ENCODE data around the gene SMAP1.
"Not testable (repeated sequence)": the region's sequence is repeated elsewhere in the genome, so short reads cannot be mapped to it uniquely, and the experiment has no call there.

The SMAP1 gene

DNA sequence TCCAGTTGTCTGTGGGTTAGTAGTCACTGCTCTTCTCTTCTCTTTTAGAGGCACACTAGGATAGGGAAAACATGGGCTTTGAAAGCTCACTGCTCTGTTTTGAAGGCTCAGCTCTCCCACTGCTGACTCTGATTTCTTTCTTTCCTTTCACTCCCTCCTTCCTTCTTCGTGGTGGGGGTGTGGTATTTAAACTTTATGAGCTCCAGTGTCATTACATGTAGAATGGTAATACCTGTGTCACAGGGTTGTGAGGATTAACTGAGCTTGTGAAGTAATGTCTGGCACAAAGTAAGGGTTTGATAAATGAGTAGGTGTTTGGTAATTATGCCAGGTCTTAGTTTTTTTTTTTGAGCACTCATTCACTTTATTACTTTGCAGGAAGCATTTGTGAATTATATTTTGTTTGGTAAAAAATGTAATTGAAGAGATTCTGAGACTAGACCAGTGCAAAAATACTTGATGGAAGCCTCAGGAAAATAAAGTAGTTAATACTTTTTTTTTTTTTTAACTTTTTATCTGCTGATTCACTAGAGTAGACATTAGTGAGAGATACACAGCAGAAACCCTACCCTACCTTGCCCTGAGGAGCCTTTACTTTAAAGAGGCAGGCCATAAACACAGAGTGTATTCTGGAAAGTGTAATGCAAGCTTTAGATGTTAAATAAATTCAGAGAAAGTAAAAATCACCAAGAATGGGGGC lies 17.3 kb downstream of the SMAP1 start:
- no peak for DNase-seq

DNA sequence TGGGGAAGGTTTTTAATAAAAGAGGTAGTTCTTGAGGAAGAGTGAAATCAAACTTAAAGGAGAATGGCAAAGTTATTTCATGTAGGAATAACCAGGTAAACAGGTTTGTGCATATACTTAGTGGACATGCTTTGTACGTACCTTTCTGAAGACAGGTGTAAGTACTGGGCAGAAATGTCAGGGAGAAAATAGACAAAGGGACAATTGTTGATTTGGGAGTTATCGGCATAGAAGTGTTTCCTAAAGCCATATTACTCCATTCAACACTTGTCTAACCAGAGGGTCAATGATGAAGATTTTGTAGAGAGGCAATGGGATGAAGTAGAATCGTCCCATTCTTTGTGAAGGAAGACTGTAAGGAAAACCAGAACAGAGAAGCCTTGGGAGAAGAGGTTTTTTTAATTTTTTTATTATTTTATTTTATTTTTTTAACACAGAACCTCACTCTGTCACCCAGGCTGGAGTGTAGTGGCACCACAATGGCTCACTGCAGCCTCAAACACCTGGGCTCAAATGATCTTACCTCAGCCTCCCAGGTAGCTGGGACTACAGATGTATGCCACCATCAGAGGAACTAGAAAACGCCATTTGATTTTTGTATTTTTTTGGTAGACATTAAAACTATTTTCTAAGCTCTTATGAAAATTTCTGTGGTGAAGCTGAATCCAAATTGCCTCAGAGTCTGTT lies 18.0 kb downstream of the SMAP1 start:
- no peak for DNase-seq

DNA sequence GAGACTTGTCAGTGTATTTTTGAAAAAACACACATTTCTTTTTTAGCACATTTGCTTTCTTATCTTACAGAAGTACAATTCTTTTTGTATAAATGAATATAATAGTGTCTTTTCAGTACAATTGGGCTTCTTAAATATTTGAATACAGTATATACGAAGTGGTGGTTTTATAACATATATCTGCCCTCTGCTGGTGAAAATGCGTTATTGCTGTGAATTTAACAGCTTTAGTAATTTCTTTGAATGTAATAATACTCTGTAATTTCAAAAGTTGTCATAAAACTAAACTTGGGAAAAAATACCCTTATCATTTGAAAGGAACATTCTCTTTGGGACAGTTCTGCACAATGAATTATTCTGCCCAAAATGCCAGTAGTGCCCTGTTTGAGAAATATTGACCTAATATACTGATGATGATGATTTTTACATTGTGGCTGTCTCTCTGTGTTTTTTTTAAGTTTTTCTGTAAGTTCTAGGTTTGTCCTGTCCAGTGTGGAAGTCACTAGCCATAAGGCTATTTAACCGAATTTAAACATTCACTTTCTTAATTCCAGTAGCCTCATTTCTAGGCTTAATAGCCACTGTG lies 19.0 kb downstream of the SMAP1 start:
- DNase-seq, result no peak

DNA sequence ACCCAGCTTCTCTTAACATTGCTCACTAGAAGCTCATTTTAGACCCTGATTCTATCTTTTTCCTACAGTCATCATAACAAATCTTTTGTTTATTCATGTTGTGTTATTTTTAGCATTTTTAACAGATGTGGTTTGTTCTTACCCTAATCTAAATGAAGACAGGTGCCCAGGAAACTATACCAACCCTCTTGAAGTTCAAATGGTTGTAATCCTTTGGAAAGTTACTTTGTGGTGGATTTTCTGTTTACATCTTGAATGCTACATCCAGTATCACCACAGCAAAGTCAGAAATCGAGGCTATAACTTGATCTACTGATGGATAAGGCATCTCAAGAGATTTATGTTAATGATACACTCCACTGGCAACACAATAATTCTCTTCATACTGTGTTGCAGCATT lies 26.2 kb downstream of the SMAP1 start:
- DNase-seq, result no peak

DNA sequence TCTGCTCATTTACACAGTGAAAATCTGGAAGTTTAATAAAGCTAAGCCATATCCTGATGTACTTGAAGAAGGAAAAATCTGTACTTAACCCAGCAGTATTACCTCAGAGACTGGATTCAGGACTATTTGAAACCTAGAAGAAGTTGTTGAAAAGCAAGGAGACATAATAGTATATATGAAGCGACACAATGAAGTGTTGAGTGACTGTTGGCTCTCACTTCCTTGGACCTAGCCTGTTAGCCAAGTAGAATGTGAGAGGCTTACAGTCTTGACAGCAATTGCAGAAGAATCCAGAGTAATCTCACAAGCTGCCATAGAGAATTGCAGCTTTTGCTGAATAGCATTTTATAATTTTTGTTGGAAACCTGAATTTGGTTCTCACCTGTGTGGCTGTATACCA lies 26.7 kb downstream of the SMAP1 start:
- DNase-seq, result no peak

DNA sequence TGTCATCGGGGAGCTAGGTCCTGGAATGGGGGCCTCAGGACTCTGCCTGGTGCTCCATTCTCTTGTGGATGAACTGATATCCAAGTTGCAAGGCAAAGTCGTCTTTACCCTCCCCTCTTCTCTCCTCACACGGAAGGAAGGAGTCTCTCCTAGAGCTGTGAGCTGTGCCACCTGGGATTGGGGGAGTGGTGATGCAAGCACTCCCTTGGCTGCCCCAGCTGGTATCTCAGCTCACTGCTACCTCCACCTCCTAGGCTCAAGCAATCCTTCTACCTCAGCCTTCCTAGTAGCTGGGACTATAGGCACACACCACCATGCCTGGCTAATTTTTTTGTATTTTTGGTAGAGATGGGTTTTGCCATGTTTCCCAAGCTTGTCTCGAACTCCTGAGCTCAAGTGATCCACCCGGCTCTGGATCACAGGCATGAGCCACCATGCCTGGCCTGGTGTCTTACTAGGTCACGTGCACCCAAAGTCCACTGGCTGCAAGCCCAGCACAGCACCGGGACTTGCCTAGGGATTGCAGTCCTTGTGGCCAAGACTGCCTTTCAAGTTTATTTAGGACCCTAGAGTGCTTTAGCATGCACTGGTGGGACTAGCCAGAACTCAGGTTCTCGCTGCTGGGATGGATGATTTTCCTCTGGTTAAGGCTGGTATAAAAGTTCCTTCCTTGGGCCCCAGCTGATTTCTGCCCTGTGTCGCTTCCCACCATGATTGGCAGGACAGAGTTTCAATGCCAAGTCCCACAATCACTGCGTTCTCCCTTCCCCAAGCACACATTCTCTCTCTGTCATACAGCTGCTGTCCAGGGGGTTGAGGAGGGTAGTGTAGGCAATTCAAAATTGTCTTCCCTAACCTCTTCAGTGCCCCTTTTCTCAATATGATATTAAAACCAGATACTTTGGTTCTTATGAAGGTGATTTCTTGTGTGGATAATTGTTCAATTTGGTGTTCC lies 33.5 kb downstream of the SMAP1 start:
- DNase-seq, result no peak

DNA sequence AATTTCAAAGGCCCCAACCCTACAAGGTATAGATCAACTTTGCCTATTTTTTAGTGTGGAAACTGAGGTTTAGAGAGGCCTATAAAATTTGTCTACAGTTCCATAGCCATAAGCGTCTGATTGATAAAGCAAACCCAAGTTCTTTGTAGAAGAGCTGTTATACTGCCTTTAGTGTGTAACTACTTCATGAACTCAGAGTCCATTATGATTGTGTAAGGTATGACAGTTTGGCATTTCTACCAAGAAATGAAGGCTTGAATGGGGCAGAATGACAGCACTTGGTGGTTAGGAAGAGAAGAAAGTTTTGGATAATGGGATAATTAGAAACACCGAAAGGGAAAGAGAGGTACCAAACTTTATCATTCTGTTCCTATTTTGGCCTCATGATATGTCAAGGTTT lies 38.1 kb downstream of the SMAP1 start:
- DNase-seq, result no peak

DNA sequence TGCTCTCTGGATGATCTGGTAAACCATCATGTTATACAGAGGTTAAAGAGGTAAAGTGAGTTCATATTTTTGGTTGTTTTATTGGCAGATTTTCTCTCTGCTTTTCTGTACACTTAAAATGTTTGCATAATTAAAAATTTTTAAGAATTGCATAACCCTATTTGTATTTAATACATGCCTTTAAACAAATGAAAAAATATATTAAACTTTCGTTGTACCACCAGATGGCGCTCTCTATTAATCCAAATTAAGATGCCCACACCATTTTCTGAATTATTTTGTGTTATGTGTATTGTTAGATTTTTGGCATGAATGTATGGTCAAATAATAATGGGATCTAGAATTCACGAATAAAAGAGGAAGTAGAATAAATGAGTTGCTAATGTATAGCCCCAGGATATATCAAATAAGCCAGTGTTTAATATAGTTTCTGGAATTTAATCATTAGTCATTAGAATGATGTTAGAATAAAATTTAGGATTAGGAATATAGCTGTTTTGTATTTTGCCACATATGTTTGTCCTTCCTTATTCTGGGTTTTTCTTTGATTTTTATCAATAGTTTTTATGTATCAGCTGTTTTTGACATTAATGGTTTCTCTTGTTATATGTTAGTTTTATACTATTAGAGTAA lies 38.9 kb downstream of the SMAP1 start:
- no peak for DNase-seq

DNA sequence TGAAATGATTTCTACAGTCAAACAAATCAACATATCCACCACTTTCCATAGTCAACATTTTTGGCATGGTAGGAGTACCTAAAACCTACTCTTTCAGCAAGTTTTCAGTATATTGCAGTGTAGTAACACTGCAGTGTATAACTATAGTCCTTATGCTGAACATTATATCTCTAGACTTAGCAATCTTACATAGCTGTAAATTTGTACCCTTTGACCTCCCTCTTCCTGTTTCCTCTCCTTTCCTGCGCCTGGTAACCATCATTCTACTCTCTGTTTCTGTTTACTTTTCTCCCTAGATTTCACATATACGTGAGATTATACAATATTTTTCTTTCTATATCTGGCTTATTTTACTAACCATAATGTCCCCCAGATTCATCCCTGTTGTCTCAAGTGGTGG lies 40.2 kb downstream of the SMAP1 start:
- no peak for DNase-seq

DNA sequence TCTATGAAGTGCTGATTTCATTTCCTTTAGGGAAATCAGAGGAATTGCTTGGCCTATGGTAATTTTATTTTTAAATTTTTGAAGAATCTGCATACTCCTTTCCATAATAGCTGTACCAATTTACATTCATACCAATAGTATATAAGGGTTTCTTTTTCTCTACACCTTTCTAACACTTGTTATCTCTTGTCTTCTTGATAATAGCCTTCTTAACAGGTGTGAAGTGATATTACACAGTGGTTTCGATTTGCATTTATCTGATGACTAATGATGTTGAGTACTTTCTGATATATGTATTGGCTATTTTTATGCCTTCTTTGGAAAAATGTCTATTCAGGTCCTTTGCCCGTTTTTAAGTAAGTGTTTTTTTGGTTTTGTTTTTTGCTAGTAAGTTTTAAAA lies 40.8 kb downstream of the SMAP1 start:
- no peak for DNase-seq

DNA sequence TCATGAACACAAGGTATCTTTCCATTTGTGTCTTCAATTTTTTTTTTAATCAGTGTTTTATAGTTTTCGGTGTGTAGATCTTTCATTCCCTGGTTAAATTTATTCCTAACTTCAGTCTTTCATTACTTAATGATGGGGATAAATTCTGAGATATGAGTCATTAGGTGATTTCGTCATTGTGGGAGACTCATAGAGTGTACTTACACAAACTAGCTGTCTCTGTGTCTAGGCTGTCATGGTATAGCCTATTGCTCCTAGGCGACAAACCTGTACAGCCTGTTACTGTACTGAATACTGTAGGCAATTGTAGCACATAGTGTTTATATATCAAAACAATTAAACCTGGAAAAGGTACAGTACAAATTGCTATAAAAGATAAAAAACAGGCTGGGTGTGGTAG lies 42.1 kb downstream of the SMAP1 start:
- no peak for DNase-seq

DNA sequence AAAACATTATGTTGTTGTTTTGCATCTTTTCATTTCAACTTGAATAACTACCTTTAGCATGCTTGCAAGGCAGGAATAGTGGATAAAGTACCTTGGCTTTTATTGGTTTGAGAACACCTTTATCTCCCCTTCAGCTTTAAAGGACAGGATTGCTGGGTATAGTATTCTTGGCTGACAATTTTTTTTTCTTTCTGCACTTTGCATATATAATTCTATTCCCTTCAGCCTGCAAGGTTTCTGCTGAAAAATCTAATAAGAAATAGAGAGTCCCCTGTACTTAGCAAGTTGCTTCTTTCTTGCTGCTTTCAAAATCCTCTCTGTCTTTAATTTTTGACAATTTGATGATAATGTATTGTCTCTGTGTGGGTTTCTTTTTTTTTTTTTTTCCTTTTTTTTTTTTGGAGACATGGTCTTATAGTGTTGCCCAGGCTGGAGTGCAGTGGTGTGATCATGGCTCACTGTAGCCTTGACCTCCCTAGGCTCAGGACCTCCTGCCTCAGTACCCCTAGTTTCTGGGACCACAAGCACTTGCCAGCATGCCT lies 47.1 kb downstream of the SMAP1 start:
- no peak for DNase-seq

DNA sequence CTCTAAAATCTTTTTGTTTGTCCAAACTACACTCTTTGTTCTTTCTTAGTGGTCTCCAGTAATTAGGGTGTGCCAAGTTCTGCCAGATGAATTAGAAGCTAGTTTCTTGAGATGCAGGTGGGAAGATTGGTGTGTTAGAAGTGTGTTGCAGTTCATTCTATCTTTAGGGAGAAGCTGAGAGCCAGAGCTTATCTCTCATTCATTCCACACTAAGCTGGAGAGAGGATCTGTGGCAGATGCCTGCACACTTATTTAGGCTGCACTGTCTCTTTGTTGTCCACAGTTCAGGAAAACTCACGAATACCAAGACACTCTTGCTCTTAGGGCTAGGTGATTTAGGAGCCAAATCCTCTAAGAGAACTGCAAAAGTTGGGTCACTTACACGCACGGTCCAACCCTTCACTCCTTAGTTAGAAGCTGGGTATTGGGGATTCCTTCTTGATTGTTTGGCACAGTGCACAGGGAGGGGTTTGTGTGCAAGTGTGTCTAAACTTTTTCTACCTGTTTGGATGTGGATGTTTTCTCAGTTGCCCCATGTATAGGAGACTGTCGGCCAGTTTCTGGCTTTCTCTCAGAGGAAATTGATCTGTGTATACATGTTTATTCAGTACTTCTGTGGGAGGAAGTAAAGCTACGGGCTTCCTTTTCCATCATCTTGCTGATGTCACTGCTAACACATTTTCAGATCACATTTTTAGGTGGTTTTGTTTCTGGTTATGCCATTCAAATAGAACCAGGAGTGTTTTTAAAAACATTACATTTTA lies 49.5 kb downstream of the SMAP1 start:
- DNase-seq, result no peak

DNA sequence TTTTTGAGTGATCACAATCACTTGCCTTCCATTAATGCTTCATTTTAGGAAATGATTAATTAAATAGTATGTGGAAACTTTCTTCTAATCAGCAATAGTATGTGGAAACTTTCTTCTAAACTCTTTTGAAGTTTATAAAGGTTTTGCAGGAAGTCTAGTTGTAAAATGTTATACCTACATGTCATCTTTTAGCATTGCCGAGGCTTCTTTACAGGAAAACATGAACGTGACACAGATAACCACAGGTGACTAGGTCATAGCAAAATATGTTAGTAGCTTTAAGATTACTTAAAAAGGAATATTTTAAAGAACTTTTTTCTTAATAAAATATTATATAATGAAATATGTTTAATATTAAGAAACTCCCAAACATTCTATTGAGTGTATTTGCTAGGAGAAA lies 56.8 kb downstream of the SMAP1 start:
- no peak for DNase-seq

DNA sequence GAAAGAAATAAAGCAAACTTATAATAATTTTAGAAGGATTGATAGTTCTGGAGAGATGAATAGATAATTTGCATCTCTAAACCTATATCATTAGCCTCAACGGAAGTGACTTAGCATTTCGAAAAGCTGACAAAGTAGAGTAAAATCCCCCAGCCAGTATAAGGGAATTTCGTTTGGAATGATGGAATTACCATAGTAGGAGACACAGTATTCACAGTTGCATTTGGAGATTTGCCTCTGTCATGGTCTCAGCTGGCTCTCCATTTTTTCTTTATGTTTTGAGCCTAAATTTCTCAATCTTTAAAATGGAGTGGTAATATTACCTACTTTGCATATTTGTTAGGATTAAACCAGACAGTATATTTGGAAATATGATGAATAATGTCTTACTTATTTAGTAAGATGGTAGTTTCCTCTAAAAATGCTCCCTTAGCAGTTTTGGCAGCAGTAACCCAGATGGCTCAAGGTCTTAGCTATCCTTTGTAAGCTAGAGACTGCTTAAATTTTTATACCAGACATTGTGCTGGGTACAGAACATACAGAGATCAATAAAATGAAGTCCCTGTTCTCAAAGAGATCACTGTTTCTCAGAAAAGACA lies 58.2 kb downstream of the SMAP1 start:
- no peak for DNase-seq

DNA sequence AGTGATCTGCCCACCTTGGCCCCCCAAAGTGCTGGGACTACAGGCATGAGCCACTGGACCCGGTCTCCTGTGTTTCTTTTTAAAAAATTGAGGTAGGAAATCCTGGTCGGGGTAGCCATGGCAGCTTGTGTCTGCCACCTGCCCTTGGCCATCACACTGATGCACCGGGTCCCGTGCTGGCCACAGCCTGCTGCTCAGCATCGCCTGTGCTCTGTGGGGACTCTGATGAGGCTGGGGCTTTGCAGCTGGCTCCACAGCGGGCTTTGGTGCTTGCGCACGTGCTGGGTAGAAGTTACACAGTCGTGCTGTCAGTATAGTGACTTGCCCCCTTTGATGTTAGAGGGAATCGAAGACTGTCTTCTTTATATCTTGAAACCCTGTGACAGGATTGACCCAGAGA lies 66.7 kb downstream of the SMAP1 start:
- DNase-seq, result no peak

DNA sequence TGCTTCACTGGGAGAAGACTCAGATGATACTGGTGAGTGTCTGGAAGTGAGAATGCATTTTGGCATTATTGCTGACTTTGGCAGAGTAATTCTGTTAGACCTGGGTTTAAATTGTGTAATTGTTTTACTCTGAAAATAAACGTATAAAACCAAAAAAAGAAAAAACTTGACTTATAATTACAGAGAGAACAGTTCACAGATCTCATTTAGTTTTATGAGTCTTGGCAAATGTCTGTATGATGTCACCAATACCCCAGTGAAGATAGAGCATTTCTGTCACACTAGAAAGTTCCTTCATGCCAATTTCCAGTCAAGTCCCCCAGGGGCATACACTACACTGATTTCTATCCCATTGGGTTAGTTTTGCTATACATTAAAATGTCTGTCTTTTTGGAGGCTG lies 67.3 kb downstream of the SMAP1 start:
- no peak for DNase-seq

DNA sequence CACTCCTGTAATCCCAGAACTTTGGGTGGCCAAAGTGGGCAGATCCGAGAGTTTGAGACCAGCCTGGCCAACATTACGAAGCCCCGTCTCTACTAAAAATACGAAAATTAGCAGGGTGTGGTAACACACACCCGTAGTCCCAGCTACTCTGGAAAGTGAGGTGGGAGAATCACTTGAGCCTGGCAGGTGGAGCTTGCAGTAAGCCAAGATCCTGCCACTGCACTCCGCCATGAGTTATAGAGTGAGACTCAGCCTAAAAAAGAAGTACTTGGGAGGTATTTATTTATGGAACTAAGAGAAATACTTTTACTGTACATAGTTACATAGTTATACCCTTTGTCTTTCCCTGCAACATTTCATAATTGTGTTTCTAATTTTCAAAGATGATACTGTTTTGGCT lies 67.8 kb downstream of the SMAP1 start:
- DNase-seq, result no peak

DNA sequence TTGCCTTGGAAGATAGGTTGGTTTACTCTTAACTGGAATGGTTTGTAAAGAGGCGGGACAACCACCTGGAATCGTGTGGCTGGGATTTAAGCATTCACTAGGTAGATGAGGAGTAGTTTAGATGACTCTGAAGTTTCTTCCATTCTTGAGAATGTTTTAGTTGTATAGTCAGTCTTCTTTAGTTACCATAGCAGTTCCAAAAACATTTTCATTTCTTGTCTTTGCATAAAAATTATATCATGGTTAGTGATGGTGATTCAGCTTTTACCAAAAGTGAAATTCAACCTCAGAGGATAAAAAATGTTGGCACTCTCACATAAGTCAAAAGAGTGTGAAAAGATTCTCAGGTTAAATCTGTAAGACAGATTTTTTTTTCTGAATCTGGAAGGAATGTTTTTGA lies 70.3 kb downstream of the SMAP1 start:
- no peak for DNase-seq

DNA sequence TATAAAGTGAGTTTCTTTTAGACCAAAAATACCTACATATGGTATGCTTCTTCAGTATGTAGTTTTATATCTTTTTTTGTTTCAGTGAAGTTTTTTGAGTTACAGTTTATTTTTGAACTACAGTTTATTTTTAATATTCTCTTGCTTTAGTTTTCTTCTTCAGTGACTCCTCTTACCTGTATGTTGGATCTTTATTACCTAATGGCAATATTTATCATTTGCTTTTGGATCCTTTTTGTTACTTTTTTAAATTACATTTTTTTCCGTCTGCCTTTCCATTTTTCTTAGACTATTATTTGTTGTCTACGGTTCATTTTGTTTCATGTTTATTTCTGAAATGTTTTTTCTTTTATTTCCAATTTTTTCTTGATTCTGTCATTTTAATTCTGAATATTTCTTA lies 71.9 kb downstream of the SMAP1 start:
- no peak for DNase-seq

DNA sequence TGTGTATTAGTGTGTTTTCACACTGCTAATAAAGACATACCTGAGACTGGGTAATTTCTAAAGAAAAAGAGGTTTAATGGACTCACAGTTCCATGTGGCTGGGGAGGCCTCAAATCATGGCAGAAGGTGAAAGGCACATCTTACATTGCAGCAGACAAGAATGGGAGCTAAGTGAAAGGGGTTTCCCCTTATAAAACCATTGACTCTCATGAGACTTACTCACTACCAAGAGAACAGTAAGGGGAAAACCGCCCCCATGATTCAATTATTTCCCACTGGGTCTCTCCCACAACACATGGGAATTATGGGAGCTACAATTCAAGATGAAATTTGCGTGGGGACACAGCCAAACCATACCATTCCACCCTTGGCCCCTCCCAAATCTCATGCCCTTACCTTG lies 73.1 kb downstream of the SMAP1 start:
- DNase-seq, result not testable (repeated sequence)

Measured in SIG-M5 (cell line).